ENCODE results near the gene NFE2.
"Not testable (repeated sequence)": the region's sequence is repeated elsewhere in the genome, so short reads cannot be mapped to it uniquely, and the experiment has no call there.

Gene NFE2

DNA sequence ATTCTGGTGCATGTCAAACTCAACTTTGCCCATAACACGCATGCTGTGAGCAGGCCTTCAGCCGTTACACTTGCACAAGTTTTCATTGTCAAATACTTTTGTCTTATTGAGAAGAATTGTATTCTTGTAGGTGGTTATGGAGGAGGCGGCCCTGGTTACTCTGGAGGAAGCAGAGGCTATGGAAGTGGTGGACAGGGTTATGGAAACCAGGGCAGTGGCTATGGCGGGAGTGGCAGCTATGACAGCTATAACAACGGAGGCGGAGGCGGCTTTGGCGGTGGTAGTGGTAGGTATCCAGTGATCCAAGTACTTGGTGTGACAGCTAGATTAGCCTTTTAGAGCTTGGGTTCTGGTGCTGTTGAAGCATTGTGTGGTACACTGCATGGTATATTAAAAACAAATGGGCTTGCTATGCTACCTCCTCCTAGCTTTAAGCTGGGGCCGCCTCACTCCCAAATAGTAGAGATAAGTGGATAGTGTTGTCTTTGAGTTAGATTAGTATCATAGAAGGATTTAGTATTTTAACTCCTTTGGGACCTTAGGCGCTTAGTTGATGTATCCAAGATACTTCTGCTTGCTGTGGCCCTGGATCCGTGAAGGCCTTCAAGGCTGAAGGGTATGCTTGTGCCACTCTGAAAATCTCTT is 17.7 kb downstream of the NFE2 start:
- DNase-seq (ENCODE audit: low spot score): no peak

DNA sequence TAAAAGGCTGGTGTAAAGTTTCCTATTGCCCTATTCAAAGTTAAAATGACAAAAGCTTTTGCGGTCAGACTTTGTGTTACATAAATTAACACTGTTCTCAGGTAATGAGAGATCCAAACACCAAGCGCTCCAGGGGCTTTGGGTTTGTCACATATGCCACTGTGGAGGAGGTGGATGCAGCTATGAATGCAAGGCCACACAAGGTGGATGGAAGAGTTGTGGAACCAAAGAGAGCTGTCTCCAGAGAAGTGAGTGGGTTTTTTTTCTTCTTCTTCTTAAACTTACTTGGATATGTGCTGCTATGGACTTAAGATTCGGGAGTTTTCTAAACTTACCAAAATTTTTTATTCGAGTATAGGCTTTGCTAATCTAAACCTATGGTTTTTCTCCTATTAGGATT is 19.1 kb downstream of the NFE2 start:
- DNase-seq (ENCODE audit: low spot score): not testable (repeated sequence)

DNA sequence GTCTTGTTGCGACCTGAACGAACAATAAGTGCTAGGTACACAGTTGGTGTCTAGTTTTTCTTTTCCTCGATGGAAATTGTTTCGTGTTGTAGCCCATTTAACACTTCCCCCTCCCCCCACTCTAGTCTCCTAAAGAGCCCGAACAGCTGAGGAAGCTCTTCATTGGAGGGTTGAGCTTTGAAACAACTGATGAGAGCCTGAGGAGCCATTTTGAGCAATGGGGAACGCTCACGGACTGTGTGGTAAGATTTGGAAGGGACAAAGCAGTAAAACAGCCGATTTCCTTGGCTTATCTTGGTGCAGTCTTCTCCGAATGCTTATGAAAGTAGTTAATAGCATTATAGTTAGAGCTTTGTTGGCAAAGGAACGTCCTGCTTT is 19.6 kb downstream of the NFE2 start:
- not testable (repeated sequence) for DNase-seq (ENCODE audit: low spot score)

DNA sequence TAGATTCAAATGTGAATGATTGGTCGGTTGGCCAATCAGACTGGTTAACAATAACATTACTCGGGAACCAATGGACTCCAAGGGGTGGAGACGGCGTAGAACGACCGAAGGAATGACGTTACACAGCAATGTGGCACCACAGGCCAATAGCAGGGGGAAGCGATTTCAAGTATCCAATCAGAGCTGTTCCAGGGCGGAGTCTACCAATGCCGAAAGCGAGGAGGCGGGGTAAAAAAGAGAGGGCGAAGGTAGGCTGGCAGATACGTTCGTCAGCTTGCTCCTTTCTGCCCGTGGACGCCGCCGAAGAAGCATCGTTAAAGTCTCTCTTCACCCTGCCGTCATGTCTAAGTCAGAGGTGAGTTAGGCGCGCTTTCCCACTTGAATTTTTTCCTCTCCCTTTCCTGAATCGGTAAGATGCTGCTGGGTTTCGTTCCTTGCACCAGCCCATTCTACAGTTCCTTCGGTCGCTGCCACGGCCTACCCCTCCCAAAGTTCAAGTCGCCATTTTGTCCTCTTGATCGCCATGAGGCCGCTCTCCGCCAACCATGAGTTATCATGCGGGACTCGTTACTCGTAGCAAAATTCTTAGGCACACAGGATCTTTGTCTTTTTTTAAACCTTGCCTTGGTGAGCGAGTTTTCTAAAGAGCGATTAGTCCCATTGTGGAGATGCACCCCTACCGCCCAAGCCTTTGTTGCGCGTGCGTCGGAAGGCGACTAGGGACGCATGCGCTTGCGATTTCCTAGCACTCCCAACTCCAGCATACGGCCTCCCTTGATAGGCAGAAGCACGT is 20.2 kb downstream of the NFE2 start, which contains the start of gene HNRNPA1:
TSS of gene HNRNPA1 (plus strand) at position 259 of the 793 bp plus-strand sequence. CDS start at position 341, 82 bp downstream.
- peak; percentile 100 for DNase-seq (ENCODE audit: low spot score)

DNA sequence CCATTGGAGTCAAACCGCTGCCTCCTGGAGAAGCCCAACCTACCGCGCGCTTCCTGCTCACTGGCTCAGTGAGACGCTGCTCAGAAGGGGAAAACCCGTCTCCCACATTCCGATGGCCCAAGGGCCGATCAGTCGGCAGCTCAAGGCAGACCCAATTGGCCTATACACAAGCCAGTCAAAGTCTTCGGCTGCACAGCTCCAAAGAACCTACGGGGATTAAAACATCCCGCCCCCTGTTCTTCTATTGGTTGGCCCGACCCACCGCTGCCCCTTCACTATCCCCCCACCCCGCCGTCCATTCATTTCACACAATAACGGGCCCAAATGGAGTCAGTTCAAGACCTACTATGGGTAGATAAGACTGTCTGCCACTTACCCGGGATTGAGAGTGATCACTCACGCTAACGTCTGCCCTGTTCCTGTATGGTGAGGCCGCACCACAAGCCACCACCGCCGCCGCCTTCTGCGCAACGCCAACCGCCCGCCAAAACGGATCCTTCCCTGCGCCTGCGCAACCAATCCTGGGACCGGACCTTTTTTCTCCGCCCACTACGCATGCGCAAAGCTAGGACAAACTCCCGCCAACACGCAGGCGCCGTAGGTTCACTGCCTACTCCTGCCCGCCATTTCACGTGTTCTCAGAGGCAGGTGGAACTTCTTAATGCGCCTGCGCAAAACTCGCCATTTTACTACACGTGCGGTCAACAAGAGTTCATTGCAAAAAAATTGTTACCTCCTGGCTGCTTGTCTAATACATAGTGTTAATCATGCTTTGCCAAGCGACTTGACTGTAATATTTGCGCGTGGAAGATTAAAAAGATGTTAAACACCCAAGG is 21.0 kb downstream of the NFE2 start, which contains the start of gene CBX5:
TSS of gene CBX5 (minus strand) at position 491 of the 836 bp plus-strand sequence. CDS start 22,472 bp downstream, outside the sequence.
- peak; percentile 99 for DNase-seq (ENCODE audit: low spot score)

DNA sequence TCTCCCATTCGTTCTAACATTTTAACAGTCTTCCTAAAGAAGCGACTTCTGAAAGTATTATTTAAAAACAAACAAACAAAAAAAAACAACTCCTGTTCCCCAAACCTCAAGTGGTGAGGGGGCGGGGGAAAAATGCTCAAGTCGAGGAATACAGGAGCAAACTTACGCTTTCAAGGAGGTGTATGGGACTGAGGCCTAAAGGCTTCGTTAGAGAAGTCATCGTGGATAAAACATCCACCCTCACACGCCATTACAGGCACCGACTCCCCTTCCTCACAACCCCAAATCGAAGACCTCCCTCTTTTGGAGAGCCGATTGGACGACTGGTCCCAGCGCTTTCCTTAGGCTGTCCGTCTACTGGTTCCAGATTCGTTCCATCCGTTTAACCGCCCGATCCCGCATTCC is 21.6 kb downstream of the NFE2 start:
- no peak for DNase-seq (ENCODE audit: low spot score)

DNA sequence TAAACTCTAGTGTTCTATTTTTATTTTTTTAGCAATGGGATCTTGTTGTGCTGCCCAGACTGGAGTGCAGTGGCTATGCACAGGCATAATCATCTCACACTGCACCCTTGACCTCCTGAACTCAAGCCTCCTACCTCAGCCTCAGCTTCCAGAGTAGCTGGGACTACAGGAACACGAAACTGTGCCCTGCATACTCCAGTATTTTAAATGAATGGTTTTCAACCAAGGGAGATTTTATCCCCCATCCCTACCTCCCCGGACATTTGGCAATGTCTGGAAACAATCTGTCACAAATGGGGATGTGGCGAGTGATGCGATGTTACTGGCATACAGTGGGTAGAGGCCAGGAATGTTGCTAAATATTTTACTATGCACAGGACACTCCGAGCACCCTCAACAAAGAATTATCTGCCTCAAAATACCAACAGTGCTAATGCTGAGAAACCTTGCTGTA is 23.0 kb downstream of the NFE2 start:
- DNase-seq (ENCODE audit: low spot score): no peak

DNA sequence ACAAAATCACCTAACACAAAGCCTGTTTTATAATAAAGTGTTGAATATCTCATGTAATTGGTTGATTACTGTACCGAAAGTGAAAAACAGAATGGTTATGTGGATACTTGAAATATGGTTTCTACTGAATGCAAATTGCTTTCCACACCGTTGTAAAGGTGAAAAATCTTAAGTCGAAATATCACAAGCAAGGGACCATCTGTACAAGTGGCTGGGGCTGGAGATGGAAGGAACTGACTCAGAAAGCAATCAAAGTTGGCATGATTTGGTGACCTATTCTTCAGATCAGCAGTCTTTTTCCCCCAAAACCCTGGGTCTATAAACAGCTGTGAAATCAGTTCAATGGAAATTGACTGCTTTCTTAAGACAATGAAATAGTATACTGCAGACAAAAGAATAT is 24.4 kb downstream of the NFE2 start:
- DNase-seq (ENCODE audit: low spot score): no peak

DNA sequence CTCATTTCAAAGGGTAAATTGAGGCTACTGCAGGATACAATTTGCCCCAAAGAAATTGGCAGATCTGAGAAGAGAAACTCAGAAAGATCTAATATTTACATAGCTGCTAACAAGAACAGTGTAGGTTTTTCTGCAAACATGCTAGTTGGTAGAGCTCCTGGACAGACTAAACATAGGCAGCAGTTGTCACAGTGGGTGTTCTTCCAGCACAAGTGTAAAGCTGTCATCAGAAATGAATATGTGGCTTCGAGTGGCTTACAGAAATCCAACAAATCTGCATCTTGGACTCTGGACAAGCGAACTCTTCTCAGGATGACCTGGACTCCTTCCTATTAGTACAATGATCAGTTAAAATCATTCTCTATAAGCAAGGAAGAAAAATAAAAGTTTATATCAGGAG is 26.8 kb downstream of the NFE2 start:
- DNase-seq (ENCODE audit: low spot score): no peak

DNA sequence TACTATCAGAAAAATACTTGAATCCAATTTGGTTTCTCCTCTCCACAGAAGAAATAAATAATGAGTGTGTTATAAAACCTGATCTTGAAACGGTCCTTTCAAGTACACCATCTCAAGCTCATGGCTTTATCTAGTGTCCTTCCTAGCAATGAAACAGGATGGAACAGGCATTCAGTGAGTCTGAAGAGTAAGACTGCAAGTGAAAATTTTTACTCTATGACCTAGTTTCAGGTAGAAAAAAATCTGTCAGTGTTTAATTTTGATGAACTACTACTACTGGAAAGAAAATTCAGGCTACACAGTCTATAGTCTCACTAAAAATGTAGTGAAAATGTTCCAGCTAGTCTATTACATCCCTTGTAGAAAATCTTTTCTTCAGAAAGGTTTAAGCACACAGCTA is 28.6 kb downstream of the NFE2 start:
- no peak for DNase-seq (ENCODE audit: low spot score)

DNA sequence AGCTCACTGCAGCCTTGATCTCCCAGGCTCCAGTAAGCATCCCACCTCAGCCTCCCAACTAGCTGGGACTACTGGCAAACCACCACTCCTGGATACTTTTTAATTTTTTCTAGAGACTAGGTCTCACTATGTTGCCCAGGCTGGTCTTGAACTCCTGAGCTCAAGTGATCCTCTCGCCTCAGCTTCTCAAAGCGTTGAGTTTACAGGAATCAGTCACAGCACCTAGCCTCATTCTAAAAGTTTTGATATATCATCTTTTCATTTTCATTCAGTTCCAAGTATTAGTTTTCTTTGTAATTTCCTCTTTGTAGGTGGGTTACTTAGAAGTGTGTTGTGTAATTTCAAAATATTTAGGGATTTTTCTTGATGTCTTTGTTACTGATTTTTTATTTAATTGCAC is 30.5 kb downstream of the NFE2 start:
- no peak for DNase-seq (ENCODE audit: low spot score)

DNA sequence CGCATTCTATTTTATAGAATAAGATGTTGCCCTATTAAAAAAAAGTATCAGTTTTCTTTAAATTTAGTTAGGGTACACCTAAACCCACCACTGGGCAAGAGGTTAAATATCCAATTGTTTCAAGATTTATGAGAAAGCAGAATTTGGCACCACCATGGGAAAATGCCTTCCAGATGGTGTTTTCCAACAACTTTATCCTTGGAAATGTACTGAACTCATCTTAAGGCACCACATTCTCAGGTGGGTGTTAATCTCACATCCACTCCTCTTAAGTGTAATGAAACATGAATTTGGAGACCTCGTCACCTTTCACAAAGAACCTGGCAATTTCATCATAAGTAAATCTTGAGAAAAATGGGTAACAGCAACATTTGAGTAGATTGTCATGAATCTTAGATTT is 34.0 kb downstream of the NFE2 start:
- DNase-seq (ENCODE audit: low spot score): no peak

DNA sequence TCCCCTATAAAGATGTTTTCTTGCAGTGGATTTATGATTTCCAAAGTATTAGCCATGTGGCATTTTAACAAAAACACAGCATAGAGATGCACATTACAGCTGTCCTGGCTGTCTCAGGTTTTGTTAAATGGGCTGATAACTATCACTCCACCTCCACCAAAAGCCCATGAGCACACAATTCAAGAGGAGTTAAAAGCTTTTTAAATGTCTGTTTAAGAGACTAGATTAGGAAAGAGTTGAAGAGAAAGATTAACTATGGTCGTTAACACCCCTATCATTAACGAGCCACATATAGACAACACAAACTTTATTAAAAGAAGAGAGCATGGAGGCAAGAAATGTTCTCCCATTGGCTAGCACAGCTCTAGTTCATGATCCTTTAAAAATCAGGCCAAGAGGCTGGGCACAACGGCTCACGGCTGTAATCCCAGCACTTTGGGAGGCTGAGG is 35.4 kb downstream of the NFE2 start:
- DNase-seq (ENCODE audit: low spot score): no peak

DNA sequence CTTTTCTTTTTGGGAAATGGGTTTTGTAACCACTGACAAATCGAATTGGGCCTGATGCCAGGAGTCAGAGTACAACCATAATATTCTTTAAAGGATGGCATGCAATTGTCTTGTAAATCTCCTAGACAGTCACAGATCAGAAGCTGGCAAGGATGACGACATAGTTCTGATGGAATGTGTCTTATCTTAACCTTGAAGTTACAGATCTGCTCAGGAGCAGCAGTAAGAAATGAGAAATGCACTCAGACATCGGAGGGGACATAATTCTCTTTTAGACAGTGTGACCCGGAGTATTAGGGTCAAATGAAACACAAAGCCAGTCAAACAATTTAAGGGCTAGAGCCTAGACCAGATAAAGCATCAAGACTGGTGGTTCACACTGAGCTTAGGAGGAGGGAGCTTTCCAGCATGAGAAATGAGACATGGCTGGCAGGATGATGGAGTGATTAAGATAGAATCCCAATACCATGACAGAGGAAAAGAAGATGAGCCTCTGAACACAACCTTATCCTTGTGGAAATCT is 38.4 kb downstream of the NFE2 start:
- peak; percentile 34 for DNase-seq (ENCODE audit: low spot score)

DNA sequence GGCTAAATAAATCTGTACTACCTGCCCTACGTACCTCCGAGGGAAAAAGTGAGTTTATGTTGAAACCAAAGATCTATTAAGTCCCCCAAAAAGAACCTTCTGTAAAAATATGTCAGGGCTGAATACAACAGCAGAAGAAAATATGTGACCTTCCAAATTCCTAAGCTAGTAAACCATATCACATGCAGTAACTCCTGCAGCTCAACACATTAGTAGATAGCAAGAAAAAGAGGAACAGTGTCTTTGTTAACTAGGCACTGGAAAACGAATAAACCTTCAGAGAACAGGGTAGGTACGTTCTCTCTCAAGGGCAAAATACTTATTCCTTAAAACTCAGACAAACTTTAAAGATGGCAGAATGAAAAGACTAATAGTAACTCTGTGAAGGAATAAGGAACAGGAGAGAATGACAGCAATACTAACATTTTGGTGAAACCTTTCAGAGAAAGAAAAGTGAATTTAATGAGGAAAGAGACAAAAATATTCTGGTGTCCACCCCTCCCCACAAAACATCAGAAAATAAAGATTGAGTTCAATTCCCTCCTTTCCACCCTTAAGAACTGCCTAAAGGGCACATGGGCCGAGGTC is 38.9 kb downstream of the NFE2 start:
- DNase-seq (ENCODE audit: low spot score): no peak

DNA sequence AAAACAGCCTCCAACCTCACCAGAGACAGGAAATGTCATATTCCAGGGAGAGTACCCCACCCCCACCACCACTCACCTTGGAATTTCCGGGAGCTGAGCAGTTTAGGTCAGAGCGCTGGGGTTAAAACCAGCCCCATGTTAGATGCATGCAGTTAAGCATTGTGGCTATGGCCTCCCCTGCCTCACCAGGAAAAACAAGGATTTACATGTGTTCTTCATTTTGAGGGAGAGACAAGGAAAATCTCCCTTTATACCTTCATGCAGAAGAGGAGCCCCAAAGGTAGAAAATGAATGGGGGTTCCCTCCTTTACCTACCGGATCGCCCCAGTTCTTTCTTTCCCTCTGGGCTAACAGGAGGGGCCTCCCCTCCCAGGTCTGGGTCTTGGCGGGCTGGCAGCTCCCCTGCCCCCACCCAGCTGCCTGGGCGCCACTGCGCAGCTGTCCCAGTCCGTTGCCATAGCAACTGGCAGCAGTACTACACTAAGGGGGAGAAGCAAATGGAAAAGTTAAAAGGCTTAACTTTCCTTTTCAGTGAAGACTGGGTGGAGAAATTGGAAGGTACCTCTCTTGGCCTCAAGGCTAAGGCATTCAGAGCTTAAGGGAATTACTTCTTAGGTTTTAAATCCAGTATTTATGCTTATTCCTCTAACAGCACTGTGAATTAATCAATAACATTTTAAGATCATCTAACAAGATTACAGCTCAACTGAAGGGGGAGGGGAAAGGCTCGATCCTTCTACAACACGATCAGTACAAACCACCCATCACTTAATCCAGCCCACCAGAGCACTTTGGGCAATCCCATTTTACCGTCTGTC is 41.4 kb downstream of the NFE2 start:
- DNase-seq (ENCODE audit: low spot score): peak; percentile 64

DNA sequence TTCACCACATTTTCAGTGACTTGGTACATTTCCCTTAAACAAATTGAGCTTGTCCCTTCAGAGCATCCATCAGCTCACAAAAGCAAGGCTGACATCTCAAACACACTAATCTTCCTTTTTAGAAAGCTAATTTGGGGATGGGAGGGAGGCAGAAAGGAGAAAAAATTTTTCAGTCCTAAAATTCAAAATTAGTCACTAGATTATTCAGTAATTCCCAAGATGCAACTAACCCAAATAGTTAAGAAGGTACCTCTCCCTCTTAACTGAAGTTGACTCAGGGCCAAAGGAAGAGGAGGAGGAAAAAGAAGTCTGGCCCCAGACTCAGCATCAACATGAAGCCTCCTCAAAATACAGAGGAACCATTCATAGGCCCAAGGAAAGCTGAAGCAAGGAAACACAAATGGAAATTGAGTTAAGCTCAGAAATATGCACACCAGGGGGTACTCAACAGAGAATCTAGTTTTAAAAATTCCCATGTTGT is 42.6 kb downstream of the NFE2 start:
- DNase-seq (ENCODE audit: low spot score): no peak

DNA sequence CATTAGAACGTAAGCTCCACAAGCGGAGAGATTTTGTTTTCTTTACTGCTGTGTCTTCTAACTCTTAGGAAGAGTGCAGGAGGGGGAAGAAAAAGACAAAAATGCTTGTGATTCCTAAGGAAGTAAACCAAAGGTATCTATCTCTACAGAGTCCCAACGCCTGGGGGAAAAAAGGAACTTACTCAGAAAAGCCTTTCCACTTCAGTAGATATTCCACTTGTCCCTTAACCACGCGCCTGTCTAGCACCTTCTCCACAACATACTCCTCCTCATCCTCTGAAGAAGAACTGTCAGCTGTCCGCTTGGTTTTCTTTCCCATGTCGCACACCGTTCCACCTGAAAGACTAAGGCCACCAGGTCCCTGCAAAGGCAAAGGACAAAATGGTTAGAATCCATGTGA is 43.5 kb downstream of the NFE2 start:
- DNase-seq (ENCODE audit: low spot score): no peak

DNA sequence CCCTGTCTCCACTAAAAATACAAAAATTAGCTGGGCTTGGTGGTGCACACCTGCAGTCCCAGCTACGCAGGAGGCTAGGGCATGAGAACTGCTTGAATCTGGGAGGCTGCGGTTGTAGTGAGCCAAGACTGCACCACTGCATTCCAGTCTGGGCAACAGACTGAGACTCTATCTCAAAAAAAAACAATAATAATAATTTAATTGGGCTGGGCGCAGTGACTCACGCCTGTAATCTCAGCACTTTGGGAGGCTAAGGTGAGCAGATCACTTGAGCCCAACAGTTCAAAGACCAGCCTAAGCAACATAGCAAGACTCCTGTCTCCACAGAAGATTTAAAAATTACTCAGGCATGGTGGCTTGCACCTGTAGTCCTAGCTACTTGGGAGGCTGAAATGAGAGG is 47.6 kb downstream of the NFE2 start:
- no peak for DNase-seq (ENCODE audit: low spot score)

DNA sequence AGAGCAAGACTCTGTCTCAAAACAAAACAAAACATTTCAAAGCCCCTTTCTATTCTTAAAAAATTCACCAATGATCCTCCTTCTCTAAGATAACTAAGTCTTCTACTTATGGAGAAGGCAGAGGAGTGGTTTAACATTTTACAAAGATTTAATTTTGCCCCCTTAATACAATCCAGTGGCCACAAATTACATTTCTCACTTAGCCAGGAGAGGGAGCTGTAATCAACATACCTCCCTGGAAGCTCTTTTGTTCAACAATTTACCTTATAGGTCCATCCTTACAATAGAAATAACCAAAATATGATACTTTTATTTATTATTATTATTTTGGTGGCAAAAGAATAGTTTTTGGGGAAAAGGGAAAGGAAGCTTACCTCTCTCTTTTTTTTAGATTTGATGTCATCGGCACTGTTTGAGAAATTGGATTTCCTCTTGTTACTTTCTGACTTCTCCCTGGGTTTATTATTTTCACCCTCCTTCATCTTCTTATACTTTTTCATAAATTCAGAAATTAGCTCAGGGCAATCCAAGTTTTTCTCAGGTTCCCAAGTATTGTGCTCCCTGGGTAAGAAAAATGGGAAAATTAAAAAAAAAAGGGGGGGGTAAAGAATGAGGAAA is 49.0 kb downstream of the NFE2 start:
- DNase-seq (ENCODE audit: low spot score): peak; percentile 61

Data from SW480 (cell line).